Psoas muscle (tissue), 8 donors: ENCODE data around the gene DBX2. TPM values are rescaled to one million over a fixed set of nuclear protein-coding genes. Genes with fewer than 3 reads are reported as not detected.

Source experiments
- ATAC-seq, 4 donors: fragments of 200-7000 bp; cut with Tn5 transposase; one replicate each; pipeline ENCODE4 v1.9.1; 2020; ENCODE audit warnings: moderate library complexity in 3 of 4, mild to moderate bottlenecking in 2 of 4
- DNase-seq, 2 donors: peaks; one replicate each; pipeline ENCODE4 v3.0.0-alpha.2; 2020
- H3K27ac ChIP-seq: fragments of 200-600 bp; one replicate; pipeline ENCODE4 v1.8.0; 2022
- H3K27me3 ChIP-seq, 3 donors: fragments of 200-600 bp in 1 of 3; one replicate each; pipeline versions ENCODE4 v1.6.1 to v1.8.0; 2013 to 2022; ENCODE audit warnings: low read length in 2 of 3, mild to moderate bottlenecking in 2 of 3, moderate library complexity in 1 of 3; ENCODE audit not compliant: insufficient read depth in 3 of 3
- H3K36me3 ChIP-seq, 2 donors: fragments of 200-600 bp in 1 of 2; one replicate each; pipeline versions ENCODE4 v1.6.1 to v1.8.0; 2013 to 2022; ENCODE audit warnings: low read depth in 1 of 2, mild to moderate bottlenecking in 1 of 2, moderate library complexity in 1 of 2; ENCODE audit not compliant: insufficient read depth in 1 of 2
- H3K4me1 ChIP-seq: fragments of 200-600 bp; one replicate; pipeline ENCODE4 v1.8.0; 2022
- H3K4me3 ChIP-seq: fragments of 200-600 bp; one replicate; pipeline ENCODE4 v1.8.0; 2022; ENCODE audit warnings: mild to moderate bottlenecking
- H3K9me3 ChIP-seq: fragments of 200-600 bp; one replicate; pipeline ENCODE4 v1.8.0; 2022
- WGBS, 3 donors: extraction: QIAGEN DNeasy Blood & Tissue Kit; methylation state at CpG; one replicate each; pipeline versions ENCODE4 v1.1.6 to v1.1.7; 2013; 5-methylcytosine and 5-hydroxymethylcytosine counted together
- intact Hi-C, 2 donors: fragments of 100-400 bp; cut with DNase I; formaldehyde crosslinking; loops; one replicate each; pipeline versions ENCODE4 v1.11.0 to v1.14.2; 2022
- polyA plus RNA-seq, 3 donors: library from polyadenylated mRNA; stranded (reverse); fragments of 200-250 nt; gene quantifications; one replicate each; pipeline ENCODE4 v1.2.3, GENCODE V29; 2013
- total RNA-seq, 4 donors: library from RNA; stranded (reverse); fragmentation: NEBNext Ultra II Directional in 2 of 4; extraction: Animal tissue kit (Norgen Biotek cat#: 25700) in 2 of 4; gene quantifications; one replicate each; pipeline versions ENCODE4 v1.2.1 to v1.2.4, GENCODE V29; 2021 to 2023
- TF ChIP-seq, protein P1 (sequence below): fragments of 200-600 bp; IDR thresholded peaks from one replicate; pipeline ENCODE4 v1.8.0; 2022; ENCODE audit warnings: antibody characterized with exemption
- donor health status: healthy with polysubstance abuse.
- donor health status: DM: no; HTN: no; CAD: no; lungs with moderate emphysema.
- donor health status: Bipolar disorder and iron deficiency.
- donor health status: healthy.
- donor health status: DM: yes; HTN: yes; CAD: no.
- donor health status: DM: no; HTN: no; CAD: no.
- donor health status: DM: no; HTN: no; CAD: no.
- donor health status: DM: yes; HTN: yes; CAD: no.

DBX2 gene
- total and polyA plus RNA-seq, 7 donors, result 0.04 to 0.20 (median 0.09) TPM; not detected in 3

DNA sequence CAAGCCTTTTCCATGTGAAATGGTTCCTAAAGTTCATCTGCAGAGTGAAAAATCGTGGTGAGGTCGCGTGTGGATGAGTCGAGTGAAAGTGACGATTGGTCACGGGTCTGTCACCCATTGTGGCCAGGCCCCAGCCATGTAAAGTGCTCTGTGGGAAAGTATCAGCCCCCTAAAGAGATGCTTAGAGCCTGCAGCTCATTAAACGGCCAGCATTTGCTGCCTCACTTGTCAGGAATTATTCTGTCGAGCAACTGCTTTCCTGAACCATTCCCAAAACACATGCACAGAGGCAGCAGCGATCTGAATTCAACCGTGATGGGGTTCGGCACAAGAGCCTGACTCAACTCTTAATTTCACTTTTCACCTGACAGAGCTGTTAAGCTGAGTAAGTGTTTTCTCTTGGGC is 16.0 kb downstream of the DBX2 start:
- H3K4me1 ChIP-seq, result no peaks in the 10 kb centered on the region
- no peak overlapping the region for H3K4me3 ChIP-seq
- H3K9me3 ChIP-seq, result no peaks in the 10 kb centered on the region
- 21 to 37% (median 22%) methylated on average over 11 of the region's 11 CpGs for WGBS, 3 donors
- peaks cover 0 to 2% (median 0%) of the 10 kb centered on the region in 3 donors for H3K27me3 ChIP-seq
- ATAC-seq (no peak), DNase-seq (no peak)
- intact Hi-C loops, result no loop called here
- H3K27ac ChIP-seq, result no peak overlapping the region
- TF ChIP-seq, protein P1, sequence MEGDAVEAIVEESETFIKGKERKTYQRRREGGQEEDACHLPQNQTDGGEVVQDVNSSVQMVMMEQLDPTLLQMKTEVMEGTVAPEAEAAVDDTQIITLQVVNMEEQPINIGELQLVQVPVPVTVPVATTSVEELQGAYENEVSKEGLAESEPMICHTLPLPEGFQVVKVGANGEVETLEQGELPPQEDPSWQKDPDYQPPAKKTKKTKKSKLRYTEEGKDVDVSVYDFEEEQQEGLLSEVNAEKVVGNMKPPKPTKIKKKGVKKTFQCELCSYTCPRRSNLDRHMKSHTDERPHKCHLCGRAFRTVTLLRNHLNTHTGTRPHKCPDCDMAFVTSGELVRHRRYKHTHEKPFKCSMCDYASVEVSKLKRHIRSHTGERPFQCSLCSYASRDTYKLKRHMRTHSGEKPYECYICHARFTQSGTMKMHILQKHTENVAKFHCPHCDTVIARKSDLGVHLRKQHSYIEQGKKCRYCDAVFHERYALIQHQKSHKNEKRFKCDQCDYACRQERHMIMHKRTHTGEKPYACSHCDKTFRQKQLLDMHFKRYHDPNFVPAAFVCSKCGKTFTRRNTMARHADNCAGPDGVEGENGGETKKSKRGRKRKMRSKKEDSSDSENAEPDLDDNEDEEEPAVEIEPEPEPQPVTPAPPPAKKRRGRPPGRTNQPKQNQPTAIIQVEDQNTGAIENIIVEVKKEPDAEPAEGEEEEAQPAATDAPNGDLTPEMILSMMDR, result no peak
- H3K36me3 ChIP-seq, result no peaks in the 10 kb centered on the region

GRCh38 chr12:45017916-45018315 is 33.0 kb downstream of the DBX2 start:
- no peaks in the 10 kb centered on the region for H3K27me3 ChIP-seq
- no peak overlapping the region for H3K27ac ChIP-seq
- H3K9me3 ChIP-seq, result no peaks in the 10 kb centered on the region
- ATAC-seq (no peak), DNase-seq (no peak)
- H3K4me3 ChIP-seq, result no peak overlapping the region
- H3K4me1 ChIP-seq, result no peaks in the 10 kb centered on the region
- WGBS, 3 donors, result 31 to 43% (median 40%) methylated on average over 1 of the region's 1 CpG
- TF ChIP-seq, protein P1, result no peak
- H3K36me3 ChIP-seq, result no peaks in the 10 kb centered on the region
- intact Hi-C loops, result no loop called here

GRCh38 chr12:45014396-45014795 is 36.5 kb downstream of the DBX2 start:
- Histone ChIP-seq H3K4me3 (no peak overlapping the region), H3K27ac (no peak overlapping the region), H3K4me1 (no peaks in the 10 kb centered on the region), H3K9me3 (no peaks in the 10 kb centered on the region), H3K27me3 (no peaks in the 10 kb centered on the region), H3K36me3 (no peaks in the 10 kb centered on the region)
- intact Hi-C loops, result no loop called here
- ATAC-seq, result no peak
- DNase-seq, result no peak
- TF ChIP-seq, protein P1, result no peak
- WGBS, 3 donors, result 56 to 69% (median 68%) methylated on average over 1 of the region's 1 CpG

- Histone ChIP-seq H3K36me3 (no peaks in the 10 kb centered on the region), H3K9me3 (no peaks in the 10 kb centered on the region), H3K27ac (no peak overlapping the region), H3K27me3 (no peaks in the 10 kb centered on the region), H3K4me3 (no peak overlapping the region), H3K4me1 (no peaks in the 10 kb centered on the region)
- intact Hi-C loops, result no loop called here
- TF ChIP-seq, protein P1, result no peak
- DNase-seq (no peak), ATAC-seq (no peak)
- 85 to 88% (median 86%) methylated on average over 3 of the region's 3 CpGs for WGBS, 3 donors
Observed at GRCh38 chr12:45012749-45013148, 38.1 kb downstream of the DBX2 start.

DNA sequence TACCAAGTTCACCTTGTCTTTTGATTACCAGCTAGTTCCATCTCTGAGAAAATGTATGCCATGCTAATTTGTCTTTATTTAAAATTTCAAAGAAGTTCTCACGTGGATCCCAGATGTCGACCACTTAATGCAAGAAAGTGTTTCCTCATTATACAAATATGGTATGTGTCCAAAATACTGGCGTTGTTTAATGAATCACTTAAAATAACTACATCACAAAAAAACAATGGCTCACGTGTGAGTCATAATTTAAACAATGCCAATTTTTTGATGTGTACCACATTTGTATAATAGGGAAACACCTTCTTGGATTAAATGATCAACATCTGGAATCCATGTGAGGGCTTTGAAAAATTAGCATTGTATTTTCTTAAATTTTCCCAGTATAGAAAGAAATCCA is 40.8 kb downstream of the DBX2 start:
- 49 to 66% (median 56%) methylated on average over 4 of the region's 4 CpGs for WGBS, 3 donors
- H3K4me1 ChIP-seq, result no peaks in the 10 kb centered on the region
- no peak for ATAC-seq
- H3K36me3 ChIP-seq, result no peaks in the 10 kb centered on the region
- no peak overlapping the region for H3K4me3 ChIP-seq
- H3K27ac ChIP-seq, result no peak overlapping the region
- TF ChIP-seq, protein P1, result no peak
- no peaks in the 10 kb centered on the region for H3K27me3 ChIP-seq
- H3K9me3 ChIP-seq, result no peaks in the 10 kb centered on the region
- intact Hi-C loops, result no loop called here
- DNase-seq, result no peak
